NCI-H1930 (cell line): ENCODE results near the gene RHBDL1.
"Not testable (repeated sequence)": the region's sequence is repeated elsewhere in the genome, so short reads cannot be mapped to it uniquely, and the experiment has no call there.

Source experiments
- DNase-seq, 2 experiments: peaks; one replicate each; lab custom pipeline; 2025; lab: John Stamatoyannopoulos, UW

The RHBDL1 gene

DNA sequence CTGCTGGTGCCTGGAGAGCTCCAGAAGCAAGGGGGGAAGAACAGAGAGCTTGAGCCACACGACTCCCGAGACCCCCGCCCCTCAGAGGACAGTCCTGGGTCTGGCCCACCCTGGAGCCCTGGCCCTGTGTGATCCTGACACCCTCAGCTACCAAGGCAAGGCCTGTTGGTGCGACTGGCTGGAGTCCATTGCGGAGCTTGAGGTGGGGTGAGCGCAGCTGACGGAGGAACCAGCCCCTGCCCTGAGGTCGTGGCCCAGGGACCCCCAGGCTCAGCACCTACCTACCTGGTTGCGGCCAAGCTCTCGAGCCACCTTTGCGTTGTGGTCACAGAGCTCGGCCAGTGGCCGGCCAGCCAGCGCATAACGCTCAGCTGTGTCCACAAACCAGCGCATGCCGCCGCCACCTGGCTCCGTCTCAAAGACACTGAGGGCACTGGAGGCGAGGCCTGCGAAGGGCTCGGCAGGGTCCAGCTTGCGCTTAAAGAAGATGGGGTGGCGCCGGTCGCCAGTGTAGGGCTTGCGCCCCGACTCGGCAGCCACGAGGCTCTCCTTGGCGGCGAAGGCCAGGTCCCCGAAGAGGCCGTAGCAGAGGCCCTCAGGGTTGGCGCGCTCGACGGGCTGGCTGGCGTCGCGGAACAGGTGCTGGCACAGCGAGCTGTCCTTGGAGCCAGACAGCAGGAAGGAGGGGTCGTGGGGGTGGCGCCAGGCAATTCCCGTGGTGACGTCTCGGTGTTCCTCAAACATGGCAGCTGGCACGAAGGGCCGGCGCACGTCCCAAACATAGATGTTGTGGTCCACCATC is 11.2 kb downstream of the RHBDL1 start:
- no peak for DNase-seq

DNA sequence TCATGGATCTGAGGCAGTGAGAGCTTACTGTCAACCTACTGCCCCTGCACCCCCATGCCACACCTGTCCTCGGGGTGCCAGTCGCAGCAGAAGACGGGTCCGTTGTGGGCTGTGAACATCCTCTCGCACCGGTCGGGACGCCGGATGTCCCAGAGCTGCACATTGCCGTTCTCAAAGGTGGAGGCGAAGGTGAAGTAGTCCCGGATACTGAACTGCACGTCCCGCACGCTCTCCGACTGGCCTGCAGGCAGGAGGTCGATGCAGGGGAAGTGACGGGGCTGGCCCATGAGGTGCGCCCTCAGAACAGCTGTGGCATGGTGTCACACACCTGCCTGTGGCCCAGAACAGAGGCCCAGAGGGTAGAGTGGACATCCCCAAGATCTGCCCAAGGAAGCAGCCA is 12.0 kb downstream of the RHBDL1 start:
- DNase-seq = no peak

- no peak for DNase-seq
Measured at GRCh38 chr16:689175-689897, 13.9 kb downstream of the RHBDL1 start.

- DNase-seq = not testable (repeated sequence)
Measured at GRCh38 chr16:691242-691641, 15.8 kb downstream of the RHBDL1 start.

DNA sequence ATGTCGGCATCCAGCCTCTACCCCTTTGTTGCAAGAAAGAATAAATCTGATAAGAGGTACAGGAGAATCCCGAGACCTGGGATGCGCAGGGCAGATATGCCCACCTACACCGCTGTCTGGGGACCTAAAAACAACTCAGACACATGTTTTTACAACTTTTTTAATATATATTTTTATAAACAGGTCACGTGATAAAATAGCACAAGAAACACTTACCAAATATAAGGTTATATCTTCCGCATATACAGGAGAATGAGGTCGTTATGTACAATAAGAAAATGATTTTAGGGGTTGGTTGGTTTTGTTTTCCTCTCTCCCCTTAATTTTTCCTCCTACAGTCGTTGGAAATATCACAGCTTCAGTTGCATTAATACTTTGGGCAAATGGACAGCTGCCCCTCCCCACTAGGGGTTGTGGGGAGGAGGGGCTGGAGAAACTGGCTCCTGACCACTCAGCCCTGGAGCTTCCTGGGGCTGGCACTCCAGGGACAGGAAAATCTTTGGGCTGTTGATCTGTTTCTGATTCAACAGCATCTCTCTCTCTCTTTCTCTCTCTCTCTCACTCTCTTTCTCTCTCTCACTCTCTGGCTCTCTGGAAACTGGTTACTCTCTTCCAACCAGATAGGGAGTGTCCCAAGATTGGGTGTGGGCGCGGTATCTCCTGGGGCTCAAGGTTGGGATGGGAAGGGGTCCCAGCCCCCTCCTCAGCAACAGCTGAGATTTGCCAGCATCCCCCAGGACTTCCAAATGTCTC is 17.1 kb downstream of the RHBDL1 start:
- no peak for DNase-seq

GRCh38 chr16:693364-693763 is 17.9 kb downstream of the RHBDL1 start:
- no peak for DNase-seq

- no peak for DNase-seq
Measured at GRCh38 chr16:693766-694165, 18.3 kb downstream of the RHBDL1 start.

GRCh38 chr16:694187-694862 is 18.9 kb downstream of the RHBDL1 start:
- DNase-seq = no peak

DNA sequence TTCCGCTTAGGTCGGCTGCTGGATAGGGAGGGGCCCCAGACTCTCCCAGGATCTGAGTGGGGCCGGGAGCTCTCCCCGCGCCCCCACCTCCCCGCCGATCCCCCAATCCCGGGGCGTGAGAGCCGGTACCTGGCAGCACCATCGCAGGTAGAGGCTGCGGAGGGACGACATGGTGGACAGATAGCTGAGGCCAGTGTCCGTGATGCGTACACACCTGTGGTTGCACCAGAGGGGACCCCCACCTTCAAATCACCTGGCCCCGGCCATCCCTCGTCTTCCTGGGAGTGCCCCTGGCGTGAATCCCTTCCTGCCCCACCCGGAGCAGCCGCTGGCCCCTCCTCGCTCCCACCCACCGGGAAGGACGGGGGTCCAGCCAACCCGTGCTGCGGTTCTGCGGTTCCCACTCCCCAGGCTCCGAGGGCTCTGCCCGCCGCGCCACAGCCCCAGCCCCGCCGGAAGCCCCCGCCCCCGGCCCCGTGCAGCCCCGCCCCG is 19.4 kb downstream of the RHBDL1 start:
- DNase-seq = no peak

- DNase-seq = peak; percentile 71 to 80
Measured at GRCh38 chr16:695355-696089, 20.1 kb downstream of the RHBDL1 start.

- DNase-seq = no peak
Measured at GRCh38 chr16:698911-699671, 23.6 kb downstream of the RHBDL1 start.

DNA sequence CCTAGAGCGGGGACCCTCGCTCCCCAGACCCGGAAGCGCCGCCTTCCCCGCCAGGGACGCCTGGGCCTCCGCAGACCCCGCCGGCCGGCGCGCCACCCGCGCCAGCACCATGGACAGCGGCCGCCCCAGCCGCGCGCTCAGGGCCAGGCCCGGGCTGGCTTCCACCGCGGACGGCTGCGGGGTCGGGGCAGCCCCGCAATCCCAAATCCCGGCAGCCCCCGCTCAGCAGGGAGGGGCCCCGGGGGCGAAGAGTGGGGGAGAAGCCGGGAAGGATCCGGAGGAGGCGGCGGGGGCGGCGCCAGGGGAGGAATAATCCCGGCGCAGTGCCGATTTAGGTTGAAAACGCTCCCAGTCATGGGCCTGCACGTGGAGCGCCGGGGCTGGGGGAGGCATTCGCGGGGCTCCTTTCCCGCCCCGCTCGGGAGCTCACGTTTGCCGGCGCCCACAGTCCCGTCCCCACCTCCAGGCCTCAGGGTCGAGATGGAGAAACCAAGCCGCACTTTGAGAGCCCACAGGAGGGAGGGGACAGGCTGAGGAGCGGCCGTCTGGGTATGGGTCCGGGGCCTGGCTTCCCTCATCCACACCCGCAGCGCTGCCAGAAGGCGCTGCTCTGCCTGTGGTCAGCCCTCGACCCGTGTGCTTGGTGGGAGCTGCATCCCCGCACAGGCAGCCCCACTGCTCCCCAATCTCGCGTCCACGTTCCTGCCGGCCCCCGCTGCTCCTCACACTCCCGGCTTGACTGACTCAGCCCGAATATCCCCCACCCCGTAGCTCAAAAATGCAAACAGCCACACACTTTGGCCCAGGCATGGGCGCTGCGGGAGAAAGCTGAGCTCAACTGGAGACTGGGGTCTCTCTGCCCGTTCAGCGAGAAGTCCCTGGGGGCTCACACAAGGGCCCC is 25.5 kb downstream of the RHBDL1 start:
- no peak for DNase-seq

DNA sequence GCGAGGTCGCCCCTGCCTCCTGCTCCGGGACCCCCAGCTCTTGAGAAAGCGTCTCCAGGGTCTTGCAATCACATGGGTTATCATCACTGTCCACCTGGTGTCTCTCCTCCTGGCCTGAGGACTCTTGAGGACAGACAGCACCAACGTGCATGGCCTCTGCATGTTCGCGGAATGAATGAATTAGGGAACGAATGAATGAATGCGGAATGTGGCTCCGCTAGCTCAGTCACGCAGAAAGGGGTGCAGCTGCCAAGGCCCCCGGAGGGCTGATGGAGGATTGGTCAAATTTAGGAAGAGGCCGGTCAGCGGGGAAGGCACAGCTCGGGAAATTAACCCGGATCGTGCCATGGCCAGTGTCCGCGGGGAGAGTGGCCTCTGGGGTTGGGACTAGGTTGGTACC is 26.9 kb downstream of the RHBDL1 start:
- no peak for DNase-seq

DNA sequence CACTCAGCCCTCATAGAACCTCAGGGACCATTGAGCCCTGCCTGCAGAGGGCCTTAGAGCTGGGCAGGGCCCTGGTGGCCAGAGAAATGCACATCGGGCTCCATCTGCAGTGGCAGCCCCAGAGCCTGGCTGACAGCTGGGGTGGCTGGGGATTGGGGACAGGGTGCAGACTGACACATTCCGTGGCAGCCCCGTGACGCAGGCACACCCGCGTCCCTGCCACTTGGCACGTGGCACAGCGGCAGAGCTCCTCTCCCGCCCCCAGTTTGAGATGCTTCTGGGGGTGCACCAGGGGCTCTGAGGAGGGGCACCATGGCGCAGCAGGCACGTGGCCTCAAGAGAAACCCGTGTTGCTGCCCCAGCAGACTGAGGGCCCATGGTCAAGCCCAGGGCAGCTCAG is 27.9 kb downstream of the RHBDL1 start:
- DNase-seq = no peak

DNA sequence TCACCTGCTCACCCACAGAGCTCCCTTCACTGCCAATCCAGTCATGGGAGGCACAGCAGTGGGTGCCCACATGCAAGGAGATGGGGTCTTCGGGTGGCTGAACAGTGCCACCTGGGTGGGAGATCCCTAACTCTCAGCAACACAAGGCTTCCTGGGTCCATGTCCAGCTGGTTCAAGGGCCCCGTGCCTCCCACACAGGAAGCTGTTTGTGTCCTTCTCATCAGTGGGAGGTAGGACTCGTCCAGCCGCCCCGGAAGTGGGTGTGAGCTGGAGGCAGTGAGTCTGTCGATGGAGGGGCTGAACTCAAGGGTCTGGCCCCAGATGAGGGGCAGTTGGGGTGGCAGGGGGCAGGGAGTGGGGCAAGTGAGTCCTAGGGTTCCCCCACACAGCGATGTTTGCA is 28.6 kb downstream of the RHBDL1 start:
- no peak for DNase-seq

GRCh38 chr16:704552-705380 is 29.3 kb downstream of the RHBDL1 start:
- DNase-seq = no peak

- peak; percentile 69 to 89 for DNase-seq
Measured at GRCh38 chr16:705431-706188, 30.1 kb downstream of the RHBDL1 start, which contains the start of gene FBXL16. FBXL16 (minus strand) TSS chr16:705801; CDS start chr16:697405, 8,396 bp downstream.
